OCI-LY7 (cell line): ENCODE results near the gene GCLC. TPM values are rescaled to one million over a fixed set of nuclear protein-coding genes. Genes with fewer than 3 reads are reported as not detected.

Experiments
- BruUV-seq: library from RNA; stranded (reverse); fragments of 400-500 nt; replicated peaks from 2 replicates; lab custom pipeline; 2021; lab: Mats Ljungman, UMichigan
- CTCF ChIA-PET: fragments of 300-600 bp; sonication (Branson Sonifier 250); formaldehyde crosslinking; loops from one replicate; lab custom pipeline; 2022; ENCODE audit warnings: antibody characterized with exemption; ENCODE audit not compliant: unreplicated experiment; lab: Charles Lee
- POLR2A ChIA-PET: fragments of 300-600 bp; sonication (Branson Sonifier 250); formaldehyde crosslinking; loops from one replicate; lab custom pipeline; 2022; ENCODE audit warnings: antibody characterized with exemption; lab: Charles Lee
- DNase-seq: peaks from one replicate; pipeline ENCODE4 v3.0.0-alpha.2; 2015; ENCODE audit warnings: low spot score
- H2AFZ ChIP-seq: fragments of 200-600 bp; sonication (generic), shearing (Covaris generic); 2 replicates; pipeline ENCODE4 v1.6.1; 2014; ENCODE audit warnings: mild to moderate bottlenecking, antibody characterized with exemption, low read length, moderate library complexity
- H3K27ac ChIP-seq: fragments of 200-600 bp; sonication (generic); 2 replicates; pipeline ENCODE4 v1.5.1; 2014; ENCODE audit warnings: mixed run types, low read depth, mild to moderate bottlenecking, moderate library complexity, low read length, inconsistent platforms; ENCODE audit not compliant: poor library complexity, severe bottlenecking
- H3K36me3 ChIP-seq: fragments of 200-600 bp; sonication (generic); 2 replicates; pipeline ENCODE4 v1.6.1; 2014; ENCODE audit warnings: mild to moderate bottlenecking, antibody characterized with exemption, low read length, moderate library complexity, mixed read lengths; ENCODE audit not compliant: insufficient read depth
- H3K4me1 ChIP-seq: fragments of 200-600 bp; sonication (generic); 2 replicates; pipeline ENCODE4 v1.5.1; 2014; ENCODE audit warnings: mild to moderate bottlenecking, low read length; ENCODE audit not compliant: insufficient read depth, poor library complexity, severe bottlenecking
- H3K4me2 ChIP-seq: fragments of 200-600 bp; sonication (generic); 2 replicates; pipeline ENCODE4 v1.6.1; 2014; ENCODE audit warnings: mild to moderate bottlenecking, low read length
- H3K4me3 ChIP-seq: fragments of 200-600 bp; sonication (generic); 2 replicates; pipeline ENCODE4 v1.5.1; 2014; ENCODE audit warnings: mild to moderate bottlenecking, low read depth, low read length; ENCODE audit not compliant: poor library complexity, severe bottlenecking
- H3K79me2 ChIP-seq: fragments of 200-600 bp; sonication (generic); 2 replicates; pipeline ENCODE4 v1.6.1; 2016; ENCODE audit warnings: low read depth, mild to moderate bottlenecking, low read length, moderate library complexity, mixed read lengths; ENCODE audit not compliant: insufficient read depth
- H3K9me2 ChIP-seq: fragments of 200-600 bp; sonication (generic); 2 replicates; pipeline ENCODE4 v1.6.1; 2016; ENCODE audit warnings: mild to moderate bottlenecking, low read length, mixed read lengths; ENCODE audit not compliant: insufficient read depth
- H3K9me3 ChIP-seq: fragments of 200-600 bp; sonication (generic); 2 replicates; pipeline ENCODE4 v1.6.1; 2014; ENCODE audit warnings: mild to moderate bottlenecking, mixed run types, low read length, mixed read lengths
- H4K20me1 ChIP-seq: fragments of 200-600 bp; sonication (generic); 2 replicates; pipeline ENCODE4 v1.6.1; 2014; ENCODE audit warnings: mild to moderate bottlenecking, antibody characterized with exemption, low read length, moderate library complexity, mixed read lengths; ENCODE audit not compliant: insufficient read depth
- EZH2phosphoT487 ChIP-seq: fragments of 200-600 bp; sonication (generic); IDR thresholded peaks from 2 replicates; pipeline ENCODE4 v1.6.1; 2018; ENCODE audit warnings: low read depth, borderline replicate concordance, mild to moderate bottlenecking, mixed run types, antibody characterized with exemption, low read length, moderate library complexity, mixed read lengths
- intact Hi-C: fragments of 100-400 bp; cut with micrococcal nuclease; formaldehyde crosslinking; loops from one replicate; pipeline ENCODE4 v1.10.0; 2022; ENCODE audit not compliant: unreplicated experiment
- total RNA-seq, 2 experiments: library from RNA; depleted of rRNA in 1 of 2; stranded (reverse); fragments of >200 nt in 1 of 2; shearing (Covaris generic) in 1 of 2; gene quantifications; 2 replicates each; pipeline ENCODE4 v1.2.3, GENCODE V29; 2014 to 2022
- TF ChIP-seq, protein P1 (sequence below): fragments of 200-600 bp; sonication (generic); conservative IDR thresholded peaks from 2 replicates; pipeline ENCODE4 v1.5.1; 2014; ENCODE audit warnings: mild to moderate bottlenecking, antibody characterized with exemption, low read length, moderate library complexity, mixed read lengths

The GCLC gene
- total RNA-seq, 2 experiments from 2014 or later = 14.3 to 30.4 TPM

GRCh38 chr6:53495506-53496499 is 49.1 kb downstream of the GCLC start:
- H3K27ac ChIP-seq = no peak overlapping the region
- H3K4me2 ChIP-seq = no peak overlapping the region
- no TSS peak for BruUV-seq
- no peak for TF ChIP-seq EZH2phosphoT487
- TF ChIP-seq, protein P1, sequence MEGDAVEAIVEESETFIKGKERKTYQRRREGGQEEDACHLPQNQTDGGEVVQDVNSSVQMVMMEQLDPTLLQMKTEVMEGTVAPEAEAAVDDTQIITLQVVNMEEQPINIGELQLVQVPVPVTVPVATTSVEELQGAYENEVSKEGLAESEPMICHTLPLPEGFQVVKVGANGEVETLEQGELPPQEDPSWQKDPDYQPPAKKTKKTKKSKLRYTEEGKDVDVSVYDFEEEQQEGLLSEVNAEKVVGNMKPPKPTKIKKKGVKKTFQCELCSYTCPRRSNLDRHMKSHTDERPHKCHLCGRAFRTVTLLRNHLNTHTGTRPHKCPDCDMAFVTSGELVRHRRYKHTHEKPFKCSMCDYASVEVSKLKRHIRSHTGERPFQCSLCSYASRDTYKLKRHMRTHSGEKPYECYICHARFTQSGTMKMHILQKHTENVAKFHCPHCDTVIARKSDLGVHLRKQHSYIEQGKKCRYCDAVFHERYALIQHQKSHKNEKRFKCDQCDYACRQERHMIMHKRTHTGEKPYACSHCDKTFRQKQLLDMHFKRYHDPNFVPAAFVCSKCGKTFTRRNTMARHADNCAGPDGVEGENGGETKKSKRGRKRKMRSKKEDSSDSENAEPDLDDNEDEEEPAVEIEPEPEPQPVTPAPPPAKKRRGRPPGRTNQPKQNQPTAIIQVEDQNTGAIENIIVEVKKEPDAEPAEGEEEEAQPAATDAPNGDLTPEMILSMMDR = no peak
- intact Hi-C loops = loop anchor here (1.0 kb wide), 1 partner anchor 232 kb away; no protein-coding TSS in a partner anchor
- H3K4me1 ChIP-seq = no peaks in the 10 kb centered on the region
- H3K9me2 ChIP-seq = no peaks in the 10 kb centered on the region
- H3K9me3 ChIP-seq = no peaks in the 10 kb centered on the region
- no peaks in the 10 kb centered on the region for H4K20me1 ChIP-seq
- no peak for DNase-seq
- H3K79me2 ChIP-seq = no peaks in the 10 kb centered on the region
- CTCF ChIA-PET = interaction anchor here (0.6 to 0.7 kb wide), 3 partner anchors 155 to 414 kb away, joined by 3 read pairs; no protein-coding TSS in a partner anchor
- POLR2A ChIA-PET = interaction anchor here (0.6 to 1.4 kb wide), 5 partner anchors 11 to 388 kb away, joined by 3 to 4 read pairs (median 3); no protein-coding TSS in a partner anchor
- H3K4me3 ChIP-seq = no peak overlapping the region
- no peak overlapping the region for H2AFZ ChIP-seq
- H3K36me3 ChIP-seq = peaks cover 26% of the 10 kb centered on the region; the same call in 1 of the 2 replicates

- Histone ChIP-seq H3K4me1 (no peaks in the 10 kb centered on the region), H3K4me3 (no peak overlapping the region), H3K4me2 (no peak overlapping the region), H3K27ac (no peak overlapping the region), H3K9me2 (no peaks in the 10 kb centered on the region), H2AFZ (no peak overlapping the region), H3K9me3 (no peaks in the 10 kb centered on the region), H4K20me1 (no peaks in the 10 kb centered on the region), H3K79me2 (no peaks in the 10 kb centered on the region), H3K36me3 (peaks cover 10% of the 10 kb centered on the region; the same call in 1 of the 2 replicates)
- ChIA-PET POLR2A (interaction anchor here (0.6 to 0.9 kb wide), 3 partner anchors 39 to 213 kb away, joined by 3 read pairs; no protein-coding TSS in a partner anchor), CTCF (interaction anchor here (0.7 to 1.9 kb wide), 4 partner anchors 50 to 232 kb away, joined by 3 to 6 read pairs (median 4); partner anchors contain the start of gene GCLC)
- TF ChIP-seq, protein P1 = no peak
- no peak for TF ChIP-seq EZH2phosphoT487
- intact Hi-C loops = no loop called here
- no TSS peak for BruUV-seq
- DNase-seq = no peak
These were observed 50.8 kb downstream of the GCLC start for GRCh38 chr6:53494076-53494475.
